ENCODE data around the gene TTN.

- TF ChIP-seq ATF7 (IDR thresholded peaks at IDR 0.05; ENCODE audit: low read depth) (no peak), RCOR1 (conservative IDR thresholded peaks at IDR 0.05; ENCODE audit: low read depth, low read length) (no peak), KDM1A (IDR thresholded peaks at IDR 0.05; ENCODE audit: borderline replicate concordance) (no peak), ZBTB33 (IDR thresholded peaks at IDR 0.05) (no peak), JUNB (IDR thresholded peaks at IDR 0.05) (no peak), CTCF (IDR thresholded peaks at IDR 0.05 in 2 of 3, conservative IDR thresholded peaks at IDR 0.05 in 1 of 3; ENCODE audit: control insufficient read depth in 2 of 3, extremely low read depth in 1 of 3, insufficient read depth in 1 of 3, low read depth in 3 of 3, low read length in 3 of 3) (no peak)
Measured at GRCh38 chr2:178707476-178707875, 99.7 kb downstream of the TTN start.

All from GM12878 (cell line).